IPS-15b (cell line): ENCODE data around the gene FYN.
"Not testable (repeated sequence)": the region's sequence is repeated elsewhere in the genome, so short reads cannot be mapped to it uniquely, and the experiment has no call there.

ENCODE experiments used
- H3K27me3 ChIP-seq: one replicate; pipeline ENCODE4 v1.6.1; 2013; ENCODE audit warnings: low read length; ENCODE audit not compliant: control insufficient read depth, insufficient read depth
- H3K36me3 ChIP-seq: one replicate; pipeline ENCODE4 v1.6.1; 2013; ENCODE audit warnings: low read length; ENCODE audit not compliant: control insufficient read depth, insufficient read depth
- H3K4me1 ChIP-seq: one replicate; pipeline ENCODE4 v1.6.1; 2013; ENCODE audit warnings: mild to moderate bottlenecking, low read length; ENCODE audit not compliant: control insufficient read depth, insufficient read depth
- H3K4me3 ChIP-seq: one replicate; pipeline ENCODE4 v1.5.1; 2013; ENCODE audit warnings: low read depth, low read length
- H3K9ac ChIP-seq: one replicate; pipeline ENCODE4 v1.6.1; 2013; ENCODE audit warnings: low read depth, mild to moderate bottlenecking, low read length
- H3K9me3 ChIP-seq: one replicate; pipeline ENCODE4 v1.6.1; 2013; ENCODE audit warnings: mild to moderate bottlenecking, low read length; ENCODE audit not compliant: control insufficient read depth, insufficient read depth

The FYN gene

DNA sequence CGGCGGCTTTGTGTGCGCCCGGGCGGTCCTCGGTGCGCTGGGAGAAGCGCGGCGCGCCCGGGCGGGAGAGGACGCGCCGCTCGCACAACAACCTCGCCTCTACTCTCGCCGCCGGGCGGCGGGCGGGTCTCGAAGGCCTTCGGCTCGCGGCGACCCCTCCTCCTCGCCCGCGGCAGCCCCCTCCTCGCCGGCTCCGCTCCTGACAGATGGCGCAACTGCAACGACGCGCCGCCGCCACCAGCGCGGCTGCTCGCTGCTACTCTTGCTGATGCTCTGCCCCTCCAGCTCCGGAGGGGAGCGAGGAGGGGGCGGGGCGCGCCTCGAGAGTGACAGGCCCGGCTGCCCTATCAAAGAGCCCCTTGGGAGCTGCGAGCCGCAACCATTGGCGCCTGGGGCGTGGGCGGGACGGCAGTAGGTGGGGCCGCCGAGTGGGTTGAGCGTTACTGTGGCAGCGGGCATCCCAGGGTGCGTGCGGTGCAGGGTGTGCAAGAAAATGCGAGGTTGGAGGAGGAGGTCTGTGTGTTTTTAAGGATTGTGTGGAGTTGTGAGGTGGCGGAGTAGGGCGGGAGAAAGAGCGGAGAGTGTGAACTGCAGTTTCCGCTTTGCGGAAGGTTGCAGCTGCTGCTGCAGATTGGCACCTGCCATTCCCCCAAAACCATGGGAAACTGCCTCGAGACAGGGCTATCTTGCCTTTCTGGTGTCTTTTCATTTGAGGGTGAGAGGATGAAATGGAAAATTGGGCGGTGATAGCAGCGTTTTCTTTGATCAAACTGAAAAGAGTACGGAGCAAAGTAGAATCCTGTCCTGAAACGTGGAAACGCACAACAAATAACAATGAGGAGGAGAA, at the start of gene FYN:
TSS of gene FYN (minus strand) at position 275 of the 847 bp plus-strand sequence. CDS start 153,401 bp downstream, outside the sequence.
- Histone ChIP-seq H3K36me3 (no peaks in the 10 kb centered on the region), H3K9me3 (no peaks in the 10 kb centered on the region), H3K27me3 (peaks cover 9% of the 10 kb centered on the region), H3K4me1 (peaks cover 9% of the 10 kb centered on the region), H3K4me3 (peak within 1 kb of the TSS; percentile 81), H3K9ac (no peak within 1 kb of the TSS)

DNA sequence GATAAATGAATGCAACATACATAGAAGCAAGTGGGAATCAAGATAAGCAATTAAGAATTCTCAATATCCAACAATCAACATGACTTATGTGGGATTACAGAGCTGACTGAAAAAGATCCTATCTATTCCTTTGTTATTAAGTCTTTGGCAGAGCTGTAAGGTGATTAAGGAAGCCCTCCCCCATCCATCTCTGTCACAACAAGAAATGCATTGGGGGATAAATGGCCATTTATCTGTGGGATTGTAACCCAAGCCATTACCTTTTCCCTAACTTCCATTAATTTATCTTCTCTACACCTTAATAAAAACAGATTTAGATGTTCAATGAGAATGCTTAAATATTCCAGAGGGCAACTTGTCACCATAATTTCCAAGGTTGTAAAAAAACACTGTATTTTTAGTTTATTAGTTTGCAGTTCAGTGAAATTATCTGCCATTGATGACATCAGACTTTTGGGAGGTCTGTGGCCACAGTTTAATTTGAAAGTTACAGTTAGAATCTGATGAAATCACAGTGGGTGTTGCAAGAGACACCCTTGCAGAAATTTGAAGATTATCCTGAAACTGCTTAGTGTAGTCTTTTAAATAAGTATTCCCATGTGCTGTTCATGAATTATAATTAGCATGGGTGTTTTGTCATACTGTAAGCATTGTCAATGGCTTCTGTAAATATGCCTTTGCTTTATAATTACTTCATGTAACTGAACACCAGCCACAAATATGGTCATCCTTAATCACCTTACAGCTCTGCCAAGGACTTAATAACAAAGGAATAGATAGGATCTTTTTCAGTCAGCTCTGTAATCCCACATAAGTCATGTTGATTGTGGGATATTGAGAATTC, 49.4 kb upstream of the FYN start:
- Histone ChIP-seq H3K4me1 (peaks cover 25% of the 10 kb centered on the region), H3K9ac (no peak overlapping the region), H3K9me3 (no peaks in the 10 kb centered on the region), H3K36me3 (no peaks in the 10 kb centered on the region), H3K4me3 (no peak overlapping the region), H3K27me3 (peaks cover 13% of the 10 kb centered on the region)

DNA sequence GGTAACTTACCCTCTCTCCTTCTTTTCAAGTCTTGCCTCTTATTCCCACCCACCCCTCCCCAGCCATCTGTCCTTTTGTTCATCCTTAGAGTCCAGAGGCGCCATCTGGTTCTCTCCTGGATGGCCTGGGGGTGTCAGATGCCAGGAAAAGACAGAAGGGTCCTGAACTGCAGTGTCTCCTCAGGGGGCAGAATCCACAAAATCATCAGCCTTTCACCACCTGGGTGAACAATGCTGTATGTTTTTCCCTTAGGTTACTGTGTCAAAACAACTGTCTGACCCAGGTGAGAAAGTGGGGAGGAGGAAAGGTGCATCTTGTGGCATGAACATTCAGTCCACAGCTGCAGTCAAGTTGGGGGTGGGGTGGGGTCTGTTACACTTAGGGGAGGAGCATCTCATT, 47.9 kb upstream of the FYN start:
- peaks cover 13% of the 10 kb centered on the region for H3K27me3 ChIP-seq
- H3K9me3 ChIP-seq: no peaks in the 10 kb centered on the region
- peaks cover 18% of the 10 kb centered on the region for H3K4me1 ChIP-seq
- H3K9ac ChIP-seq: no peak overlapping the region
- H3K4me3 ChIP-seq: no peak overlapping the region
- H3K36me3 ChIP-seq: no peaks in the 10 kb centered on the region

DNA sequence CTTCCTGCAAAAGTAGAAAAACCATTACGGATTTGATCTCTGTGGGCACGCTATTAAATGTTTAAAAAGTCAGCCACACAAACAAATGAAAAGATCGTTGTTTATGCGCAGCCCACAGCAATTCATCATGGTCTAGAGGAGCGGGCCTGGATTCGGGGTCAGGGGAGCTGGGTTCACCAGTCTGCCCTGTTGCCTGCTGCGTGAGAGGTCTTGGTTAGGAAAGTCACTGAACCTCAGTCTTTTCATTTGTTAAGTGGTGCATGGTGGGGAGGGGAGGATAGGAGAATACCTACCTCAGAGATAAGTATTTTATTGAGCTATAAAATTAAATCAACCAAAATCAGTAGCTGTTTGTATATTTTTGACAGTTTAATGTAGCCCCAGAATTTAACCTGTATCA, 47.3 kb upstream of the FYN start:
- Histone ChIP-seq H3K4me1 (peaks cover 18% of the 10 kb centered on the region), H3K4me3 (peak overlapping the region; percentile 19), H3K9ac (no peak overlapping the region), H3K9me3 (no peaks in the 10 kb centered on the region), H3K36me3 (no peaks in the 10 kb centered on the region), H3K27me3 (peaks cover 13% of the 10 kb centered on the region)

DNA sequence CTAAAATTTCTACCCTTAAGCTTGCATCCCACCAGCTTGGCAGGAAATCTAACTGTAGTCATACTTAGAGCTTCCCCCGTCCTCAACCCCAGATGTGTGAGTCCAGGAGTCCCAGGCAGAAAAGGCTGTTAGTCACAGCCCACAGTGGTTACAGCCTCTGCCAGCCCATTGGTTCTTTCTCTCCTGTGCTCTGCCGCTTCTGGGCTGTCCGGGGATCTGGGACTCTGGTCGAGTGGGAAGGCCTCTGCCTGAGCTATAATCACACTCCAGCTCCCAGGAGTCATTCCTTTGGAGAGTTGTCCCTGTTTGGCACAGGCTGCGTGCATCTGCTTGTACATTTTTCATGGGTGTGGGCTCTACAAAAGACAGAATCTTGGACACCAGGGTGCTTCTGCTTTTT, 45.6 kb upstream of the FYN start:
- Histone ChIP-seq H3K4me3 (no peak overlapping the region), H3K9ac (no peak overlapping the region), H3K9me3 (no peaks in the 10 kb centered on the region), H3K27me3 (peaks cover 13% of the 10 kb centered on the region), H3K36me3 (no peaks in the 10 kb centered on the region), H3K4me1 (peaks cover 18% of the 10 kb centered on the region)

DNA sequence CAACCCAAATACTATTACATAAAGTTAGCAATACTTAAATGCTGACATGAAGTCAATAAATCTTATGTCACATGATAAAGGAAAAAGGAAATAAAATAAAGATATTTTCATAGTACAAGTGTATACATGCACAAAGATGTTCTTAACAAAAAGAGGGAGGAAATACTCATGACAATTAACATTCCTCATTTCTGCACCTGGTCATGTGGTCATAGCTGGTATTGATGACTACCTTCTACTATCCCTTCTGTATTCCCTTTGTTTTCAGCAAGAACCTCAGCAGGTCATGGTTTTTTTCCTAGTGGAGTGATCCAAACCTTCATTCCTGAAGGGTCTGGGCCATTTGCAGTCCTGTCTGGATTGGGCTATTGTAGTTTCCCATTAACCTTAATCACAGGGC, 43.5 kb upstream of the FYN start:
- H3K27me3 ChIP-seq: peaks cover 13% of the 10 kb centered on the region
- H3K36me3 ChIP-seq: no peaks in the 10 kb centered on the region
- no peaks in the 10 kb centered on the region for H3K9me3 ChIP-seq

DNA sequence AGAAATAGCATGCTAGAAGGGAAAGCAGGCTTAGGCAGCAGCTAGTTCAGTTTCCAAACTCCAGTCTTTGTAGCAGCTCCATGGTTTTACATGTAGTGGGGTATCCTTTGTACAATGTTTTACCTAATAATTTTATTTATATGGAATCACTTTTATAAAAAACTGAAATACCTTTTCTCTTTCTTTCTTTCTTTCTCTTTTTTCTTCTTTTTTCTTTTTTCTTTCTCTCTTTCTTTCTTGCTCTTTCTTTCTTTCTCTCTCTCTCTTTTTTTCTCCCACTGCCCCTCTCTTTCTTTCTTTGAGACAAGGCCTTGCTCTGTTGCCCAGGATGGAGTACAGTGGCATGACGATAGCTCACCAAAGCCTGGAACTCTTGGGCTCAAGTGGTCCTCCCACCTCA, 41.4 kb upstream of the FYN start:
- Histone ChIP-seq H3K27me3 (peaks cover 6% of the 10 kb centered on the region), H3K9ac (no peak overlapping the region), H3K4me3 (no peak overlapping the region), H3K4me1 (no peaks in the 10 kb centered on the region), H3K9me3 (no peaks in the 10 kb centered on the region), H3K36me3 (no peaks in the 10 kb centered on the region)

More for the DNA sequence above, 43.5 kb upstream of the FYN start:
- Histone ChIP-seq H3K9ac (no peak overlapping the region), H3K4me3 (no peak overlapping the region), H3K4me1 (peaks cover 14% of the 10 kb centered on the region)

DNA sequence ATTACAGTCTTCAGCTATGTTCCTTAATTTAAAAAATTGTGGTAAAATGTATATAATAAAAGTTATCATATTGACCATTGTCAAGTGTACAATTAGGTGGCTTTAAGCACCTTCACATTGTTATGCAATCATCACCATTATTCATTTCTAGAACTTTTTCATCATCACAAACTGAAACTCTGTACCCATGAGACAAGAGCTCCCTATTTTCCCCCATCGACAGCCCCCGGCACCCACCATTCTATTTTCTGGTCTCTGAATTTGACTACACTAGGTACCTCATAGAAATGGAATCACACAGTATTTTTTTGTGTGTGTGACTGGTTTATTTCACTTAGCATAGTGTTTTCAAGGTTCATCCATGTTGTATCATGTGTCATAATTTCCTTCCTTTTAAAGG, 39.7 kb upstream of the FYN start:
- Histone ChIP-seq H3K9ac (no peak overlapping the region), H3K4me1 (no peaks in the 10 kb centered on the region), H3K36me3 (no peaks in the 10 kb centered on the region), H3K9me3 (no peaks in the 10 kb centered on the region), H3K27me3 (no peaks in the 10 kb centered on the region), H3K4me3 (no peak overlapping the region)

DNA sequence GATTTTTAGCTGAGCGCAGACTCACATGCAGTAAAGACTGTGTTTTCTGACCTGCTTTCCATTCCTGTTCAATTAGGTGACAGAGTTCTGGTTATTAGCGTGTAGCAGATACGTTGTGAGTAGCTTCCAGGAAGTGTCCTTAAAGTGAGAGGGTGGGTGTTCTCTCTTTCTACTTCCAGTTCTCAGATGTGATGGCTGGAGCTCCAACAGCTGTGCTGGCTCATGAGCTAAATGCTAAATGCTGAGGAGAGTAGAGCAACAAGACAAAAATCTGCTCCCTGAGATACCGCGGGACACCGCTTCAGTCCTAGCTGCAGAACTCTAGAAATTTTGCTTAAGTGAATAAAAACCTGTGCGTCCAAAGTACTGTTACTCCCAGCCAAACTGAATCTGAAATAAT, 38.2 kb upstream of the FYN start:
- Histone ChIP-seq H3K36me3 (no peaks in the 10 kb centered on the region), H3K27me3 (no peaks in the 10 kb centered on the region), H3K4me1 (no peaks in the 10 kb centered on the region), H3K9me3 (no peaks in the 10 kb centered on the region), H3K4me3 (no peak overlapping the region), H3K9ac (no peak overlapping the region)

DNA sequence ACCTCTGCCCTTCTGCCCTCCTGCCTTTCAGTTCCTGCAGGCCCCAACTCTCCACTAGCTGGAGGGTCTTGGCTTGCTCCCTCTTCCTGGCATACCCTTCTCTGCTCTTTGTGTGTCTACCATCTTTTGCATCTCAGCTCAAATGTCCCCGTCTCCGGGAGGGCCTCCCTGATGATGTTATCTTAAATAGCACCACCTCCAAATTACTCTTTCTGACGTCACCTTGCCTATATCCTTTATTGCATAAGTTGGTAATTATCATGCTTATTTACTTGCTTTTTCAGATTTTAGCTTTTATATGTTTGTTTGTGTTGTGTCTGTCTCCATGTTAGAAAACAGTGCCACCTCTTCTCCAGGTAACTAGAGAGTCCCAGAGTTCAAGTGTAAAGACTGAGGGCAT, 36.0 kb upstream of the FYN start:
- Histone ChIP-seq H3K9ac (no peak overlapping the region), H3K4me3 (peak overlapping the region; percentile 33)

DNA sequence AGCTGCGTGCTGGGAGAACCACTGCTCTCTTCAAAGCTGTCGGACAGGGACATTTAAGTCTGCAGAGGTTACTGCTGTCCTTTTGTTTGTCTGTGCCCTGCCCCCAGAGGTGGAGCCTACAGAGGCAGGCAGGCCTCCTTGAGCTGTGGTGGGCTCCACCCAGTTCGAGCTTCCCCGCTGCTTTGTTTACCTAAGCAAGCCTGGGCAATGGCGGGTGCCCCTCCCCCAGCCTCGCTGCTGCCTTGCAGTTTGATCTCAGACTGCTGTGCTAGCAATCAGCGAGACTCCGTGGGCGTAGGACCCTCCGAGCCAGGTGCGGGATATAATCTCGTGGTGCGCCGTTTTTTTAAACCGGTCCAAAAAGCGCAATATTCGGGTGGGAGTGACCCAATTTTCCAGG, 35.1 kb upstream of the FYN start:
- Histone ChIP-seq H3K4me3 (peak overlapping the region; percentile 33), H3K9ac (peak overlapping the region; percentile 12)
- not testable (repeated sequence) for H3K36me3 ChIP-seq, H3K9me3 ChIP-seq, H3K27me3 ChIP-seq, H3K4me1 ChIP-seq

More for the DNA sequence above, 36.0 kb upstream of the FYN start:
- Histone ChIP-seq H3K4me1 (no peaks in the 10 kb centered on the region), H3K36me3 (no peaks in the 10 kb centered on the region), H3K27me3 (no peaks in the 10 kb centered on the region), H3K9me3 (no peaks in the 10 kb centered on the region)

DNA sequence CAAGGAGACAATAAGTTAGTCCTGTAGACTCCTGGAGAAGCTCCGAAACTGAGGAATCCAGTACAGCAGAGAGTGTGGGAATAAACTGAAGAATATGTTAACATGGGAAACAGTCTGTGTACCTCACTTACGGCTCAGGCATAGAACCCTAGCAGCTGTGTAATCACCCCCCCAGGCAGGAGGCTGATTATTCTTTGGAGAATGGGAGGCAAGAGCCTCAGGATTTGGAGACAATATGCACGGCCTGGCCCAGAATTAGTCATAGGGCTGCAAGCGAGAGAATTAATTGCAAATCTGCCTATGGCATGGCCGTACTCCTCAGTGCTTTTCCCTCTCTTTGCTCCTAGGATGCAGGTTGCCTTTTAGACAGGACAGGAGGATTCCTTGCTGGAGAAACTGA, 27.5 kb upstream of the FYN start:
- H3K4me3 ChIP-seq: no peak overlapping the region
- no peaks in the 10 kb centered on the region for H3K4me1 ChIP-seq
- H3K9ac ChIP-seq: no peak overlapping the region
- no peaks in the 10 kb centered on the region for H3K36me3 ChIP-seq
- H3K9me3 ChIP-seq: no peaks in the 10 kb centered on the region
- H3K27me3 ChIP-seq: no peaks in the 10 kb centered on the region
